ENCODE results near the gene STIM1.

DNA sequence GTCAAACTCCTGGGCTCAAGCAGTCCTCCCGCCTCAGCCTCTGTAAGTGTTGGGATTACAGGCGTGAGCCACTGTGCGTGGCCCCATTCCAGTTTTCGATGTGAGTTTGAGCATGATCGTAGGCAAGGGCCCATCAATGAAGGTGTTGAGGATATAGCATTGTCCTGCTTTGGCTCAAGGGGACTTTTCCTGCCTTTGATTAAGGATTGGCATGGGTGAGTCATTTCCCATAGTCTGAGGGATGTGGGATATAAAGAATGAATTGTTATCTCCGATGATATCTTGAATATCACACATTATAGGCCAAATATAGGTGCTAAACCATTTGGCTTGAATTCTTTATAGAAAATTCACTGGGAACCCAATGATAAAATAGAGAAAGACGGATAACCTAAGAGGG, 30.4 kb downstream of the STIM1 start:
- TF ChIP-seq EZH2 (IDR thresholded peaks at IDR 0.05) (no peak), POLR2AphosphoS5 (IDR thresholded peaks at IDR 0.05; ENCODE audit: borderline replicate concordance, low read depth, low read length) (no peak), FOXP2 (optimal IDR thresholded peaks at IDR 0.05; ENCODE audit: control extremely low read depth, extremely low read length, insufficient read depth) (no peak)
